ENCODE measurements around the gene PCDHA10.

- peak in 2 of 3 experiments; percentile 25 to 35 for TF ChIP-seq CTCF (IDR thresholded peaks at IDR 0.05)
- TF ChIP-seq POLR2A (IDR thresholded peaks at IDR 0.05) = no peak
Measured at GRCh38 chr5:140868721-140869554, 13.2 kb downstream of the PCDHA10 start, which contains the start of gene PCDHA11.

All from testis (tissue), 2 donors.